Measurements from ENCODE around the gene INPP4B. TPM values are rescaled to one million over a fixed set of nuclear protein-coding genes. Genes with fewer than 3 reads are reported as not detected.

The INPP4B gene
- total RNA-seq, 1 experiment from 2014 or later: 41.0 TPM

DNA sequence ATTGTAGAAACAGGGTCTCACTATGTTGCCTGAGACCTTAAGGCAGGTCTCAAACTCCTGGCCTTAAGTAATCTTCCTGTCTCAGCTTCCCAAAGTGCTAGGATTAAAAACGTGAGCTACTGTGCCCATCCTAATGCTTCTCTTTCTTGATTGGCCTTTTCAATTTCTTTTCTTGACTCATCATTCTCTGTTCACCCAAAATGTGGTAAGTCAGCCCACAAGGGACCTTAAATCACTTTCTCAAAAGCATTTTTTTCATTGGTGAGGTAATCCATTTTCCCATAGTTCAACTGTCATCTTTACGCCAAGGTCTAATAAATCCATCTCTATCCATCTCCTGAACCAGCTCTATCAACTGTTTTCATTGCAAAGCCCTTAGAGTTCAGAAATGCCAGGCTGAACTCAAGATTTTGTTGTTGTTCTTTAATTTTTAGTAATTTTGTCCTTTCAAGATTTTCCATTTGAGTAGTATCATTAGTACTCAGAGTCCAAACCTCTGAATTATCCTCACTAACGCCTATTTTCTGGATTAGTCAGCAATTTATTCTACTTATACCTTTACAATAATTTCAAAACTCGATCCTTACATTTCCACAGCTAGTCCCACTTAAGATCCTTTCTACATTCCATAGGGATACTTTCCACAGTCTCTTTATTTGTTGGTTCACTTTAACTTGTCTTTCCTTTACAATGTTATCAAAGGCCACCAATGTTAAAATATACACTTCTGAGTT lies 681.2 kb downstream of the INPP4B start:
- Histone ChIP-seq H3K9ac (ENCODE audit: low read length) (no peak overlapping the region), H3K4me3 (ENCODE audit: low read length) (no peak overlapping the region), H3F3A (ENCODE audit: low read length, unreplicated experiment) (no peaks in the 10 kb centered on the region), H3K4me1 (ENCODE audit: insufficient read depth, low read length) (no peaks in the 10 kb centered on the region), H3K9me3 (ENCODE audit: low read length) (no peaks in the 10 kb centered on the region), H3K27ac (ENCODE audit: low read length) (no peak overlapping the region), H3K9me2 (replicated peaks; ENCODE audit: low read length) (no peaks in the 10 kb centered on the region), H3K36me3 (ENCODE audit: low read depth, low read length) (no peaks in the 10 kb centered on the region; the same call in 1 of the 2 replicates), H4K20me1 (ENCODE audit: low read length) (no peaks in the 10 kb centered on the region), H3K4me2 (ENCODE audit: low read length) (no peak overlapping the region), H2AFZ (ENCODE audit: low read length) (no peak overlapping the region), H3K27me3 (ENCODE audit: low read length) (no peaks in the 10 kb centered on the region), H3K79me2 (ENCODE audit: low read length) (no peaks in the 10 kb centered on the region)
- intact Hi-C loops (cut with micrococcal nuclease): no loop called here
- ChIA-PET POLR2A (ENCODE audit: unreplicated experiment) (no interaction called here), CTCF (no interaction called here)
- TF ChIP-seq EZH2 (IDR thresholded peaks at IDR 0.05; ENCODE audit: low read length, unreplicated experiment) (no peak), EZH2phosphoT487 (IDR thresholded peaks at IDR 0.05; ENCODE audit: borderline replicate concordance, low read length) (no peak)
- TF ChIP-seq, protein P1, sequence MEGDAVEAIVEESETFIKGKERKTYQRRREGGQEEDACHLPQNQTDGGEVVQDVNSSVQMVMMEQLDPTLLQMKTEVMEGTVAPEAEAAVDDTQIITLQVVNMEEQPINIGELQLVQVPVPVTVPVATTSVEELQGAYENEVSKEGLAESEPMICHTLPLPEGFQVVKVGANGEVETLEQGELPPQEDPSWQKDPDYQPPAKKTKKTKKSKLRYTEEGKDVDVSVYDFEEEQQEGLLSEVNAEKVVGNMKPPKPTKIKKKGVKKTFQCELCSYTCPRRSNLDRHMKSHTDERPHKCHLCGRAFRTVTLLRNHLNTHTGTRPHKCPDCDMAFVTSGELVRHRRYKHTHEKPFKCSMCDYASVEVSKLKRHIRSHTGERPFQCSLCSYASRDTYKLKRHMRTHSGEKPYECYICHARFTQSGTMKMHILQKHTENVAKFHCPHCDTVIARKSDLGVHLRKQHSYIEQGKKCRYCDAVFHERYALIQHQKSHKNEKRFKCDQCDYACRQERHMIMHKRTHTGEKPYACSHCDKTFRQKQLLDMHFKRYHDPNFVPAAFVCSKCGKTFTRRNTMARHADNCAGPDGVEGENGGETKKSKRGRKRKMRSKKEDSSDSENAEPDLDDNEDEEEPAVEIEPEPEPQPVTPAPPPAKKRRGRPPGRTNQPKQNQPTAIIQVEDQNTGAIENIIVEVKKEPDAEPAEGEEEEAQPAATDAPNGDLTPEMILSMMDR (conservative IDR thresholded peaks at IDR 0.05; ENCODE audit: low read depth, low read length): no peak
- ATAC-seq (no peak), DNase-seq (no peak)
- BruUV-seq (replicated peaks): no TSS peak

DNA sequence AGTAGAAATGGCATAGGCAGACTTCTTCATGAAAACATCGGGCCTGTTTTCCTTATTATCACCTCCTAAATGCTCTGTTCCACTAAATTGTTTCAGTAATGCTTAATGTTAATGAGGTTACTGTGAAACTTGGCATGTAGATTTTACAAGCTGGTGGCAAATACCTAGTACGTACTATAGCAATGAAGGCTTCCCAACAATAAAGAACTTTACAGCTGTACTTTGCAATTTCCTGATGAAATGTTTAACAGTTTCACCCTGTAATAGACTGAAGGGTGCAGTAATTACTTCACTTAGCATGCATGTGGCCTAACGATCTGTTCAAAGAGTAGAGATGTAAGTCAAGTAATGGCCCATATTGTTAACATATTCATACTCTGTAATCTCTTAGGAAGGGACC lies 685.0 kb downstream of the INPP4B start:
- no peak overlapping the region for H2AFZ ChIP-seq (ENCODE audit: low read length)
- no TSS peak for BruUV-seq (replicated peaks)
- TF ChIP-seq, protein P1 (conservative IDR thresholded peaks at IDR 0.05; ENCODE audit: low read depth, low read length): no peak
- TF ChIP-seq EZH2 (IDR thresholded peaks at IDR 0.05; ENCODE audit: low read length, unreplicated experiment) (no peak), EZH2phosphoT487 (IDR thresholded peaks at IDR 0.05; ENCODE audit: borderline replicate concordance, low read length) (no peak)

DNA sequence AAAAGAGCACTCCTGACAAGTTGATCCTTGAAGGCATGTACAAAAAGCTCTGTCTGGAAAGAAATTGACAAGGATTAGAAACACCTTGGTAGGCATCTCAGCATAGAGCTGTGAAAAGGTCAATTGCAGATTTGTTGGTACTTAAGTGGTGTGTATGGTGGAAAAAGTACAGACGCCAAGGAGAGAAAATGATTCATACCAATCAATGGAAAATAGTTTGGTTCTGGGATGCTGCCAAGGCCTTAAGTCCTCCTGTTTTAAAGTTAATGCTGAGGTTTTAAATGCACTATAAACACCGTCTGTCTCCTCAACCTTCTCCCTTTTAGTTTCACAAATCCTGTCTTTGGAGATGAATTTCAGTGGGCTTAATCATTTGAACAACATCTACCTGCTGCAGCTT lies 685.6 kb downstream of the INPP4B start:
- no peak for TF ChIP-seq EZH2 (IDR thresholded peaks at IDR 0.05; ENCODE audit: low read length, unreplicated experiment)
- TF ChIP-seq, protein P1 (conservative IDR thresholded peaks at IDR 0.05; ENCODE audit: low read depth, low read length): no peak
- TF ChIP-seq EZH2phosphoT487 (IDR thresholded peaks at IDR 0.05; ENCODE audit: borderline replicate concordance, low read length): no peak
- no peaks in the 10 kb centered on the region; the same call in 1 of the 2 replicates for H3K36me3 ChIP-seq (ENCODE audit: low read depth, low read length)
- H3K9me2 ChIP-seq (replicated peaks; ENCODE audit: low read length): no peaks in the 10 kb centered on the region
- no peaks in the 10 kb centered on the region for H3K9me3 ChIP-seq (ENCODE audit: low read length)
- CTCF ChIA-PET: no interaction called here
- no peak overlapping the region for H3K27ac ChIP-seq (ENCODE audit: low read length)
- H3K4me1 ChIP-seq (ENCODE audit: insufficient read depth, low read length): no peaks in the 10 kb centered on the region
- no peaks in the 10 kb centered on the region for H4K20me1 ChIP-seq (ENCODE audit: low read length)
- no TSS peak for BruUV-seq (replicated peaks)
- H3K27me3 ChIP-seq (ENCODE audit: low read length): no peaks in the 10 kb centered on the region
- no peaks in the 10 kb centered on the region for H3F3A ChIP-seq (ENCODE audit: low read length, unreplicated experiment)
- H2AFZ ChIP-seq (ENCODE audit: low read length): no peak overlapping the region
- ATAC-seq: no peak
- H3K4me2 ChIP-seq (ENCODE audit: low read length): no peak overlapping the region
- intact Hi-C loops (cut with micrococcal nuclease): no loop called here
- H3K79me2 ChIP-seq (ENCODE audit: low read length): no peaks in the 10 kb centered on the region
- POLR2A ChIA-PET (ENCODE audit: unreplicated experiment): no interaction called here
- no peak overlapping the region for H3K4me3 ChIP-seq (ENCODE audit: low read length)
- no peak for DNase-seq
- H3K9ac ChIP-seq (ENCODE audit: low read length): no peak overlapping the region

More for the DNA sequence above, 685.0 kb downstream of the INPP4B start:
- POLR2A ChIA-PET (ENCODE audit: unreplicated experiment): no interaction called here
- Histone ChIP-seq H3K4me2 (ENCODE audit: low read length) (no peak overlapping the region), H3K9me3 (ENCODE audit: low read length) (no peaks in the 10 kb centered on the region), H3K27me3 (ENCODE audit: low read length) (no peaks in the 10 kb centered on the region), H3K36me3 (ENCODE audit: low read depth, low read length) (no peaks in the 10 kb centered on the region; the same call in 1 of the 2 replicates), H3K4me1 (ENCODE audit: insufficient read depth, low read length) (no peaks in the 10 kb centered on the region), H3K79me2 (ENCODE audit: low read length) (no peaks in the 10 kb centered on the region), H3K27ac (ENCODE audit: low read length) (no peak overlapping the region), H3F3A (ENCODE audit: low read length, unreplicated experiment) (no peaks in the 10 kb centered on the region), H3K9ac (ENCODE audit: low read length) (no peak overlapping the region), H3K4me3 (ENCODE audit: low read length) (no peak overlapping the region), H4K20me1 (ENCODE audit: low read length) (no peaks in the 10 kb centered on the region), H3K9me2 (replicated peaks; ENCODE audit: low read length) (no peaks in the 10 kb centered on the region)
- CTCF ChIA-PET: no interaction called here
- intact Hi-C loops (cut with micrococcal nuclease): no loop called here
- DNase-seq (no peak), ATAC-seq (no peak)

Data from PC-3 (cell line).